Kidney epithelial cell (primary cell): Measurements from ENCODE around the gene CTIF. TPM values are rescaled to one million over a fixed set of nuclear protein-coding genes. Genes with fewer than 3 reads are reported as not detected.

Source experiments
- DNase-seq: peaks from one replicate; pipeline ENCODE4 v3.0.0-alpha.2; 2010; ENCODE audit warnings: low read depth
- H3K27me3 ChIP-seq: 2 replicates; pipeline ENCODE4 v1.6.0; 2011; ENCODE audit warnings: low read length; ENCODE audit not compliant: control insufficient read depth, insufficient read depth
- H3K36me3 ChIP-seq: 2 replicates; pipeline ENCODE4 v1.5.1; 2011; ENCODE audit warnings: low read length; ENCODE audit not compliant: control insufficient read depth, insufficient read depth
- H3K4me3 ChIP-seq: 2 replicates; pipeline ENCODE4 v1.5.1; 2011; ENCODE audit warnings: low read depth, mild to moderate bottlenecking, control low read depth, low read length
- CTCF ChIP-seq: IDR thresholded peaks from 2 replicates; pipeline ENCODE4 v1.5.1; 2011; ENCODE audit warnings: mild to moderate bottlenecking, moderate library complexity, low read length, control low read depth, inconsistent platforms; ENCODE audit not compliant: insufficient read depth, poor library complexity, severe bottlenecking
- total RNA-seq: library from RNA; depleted of rRNA; stranded (reverse); fragments of >200 nt; gene quantifications from 2 replicates; pipeline ENCODE4 v1.2.3, GENCODE V29; 2015

CTIF gene
- total RNA-seq, 1 donor from 2014 or later, result 24.3 TPM

DNA sequence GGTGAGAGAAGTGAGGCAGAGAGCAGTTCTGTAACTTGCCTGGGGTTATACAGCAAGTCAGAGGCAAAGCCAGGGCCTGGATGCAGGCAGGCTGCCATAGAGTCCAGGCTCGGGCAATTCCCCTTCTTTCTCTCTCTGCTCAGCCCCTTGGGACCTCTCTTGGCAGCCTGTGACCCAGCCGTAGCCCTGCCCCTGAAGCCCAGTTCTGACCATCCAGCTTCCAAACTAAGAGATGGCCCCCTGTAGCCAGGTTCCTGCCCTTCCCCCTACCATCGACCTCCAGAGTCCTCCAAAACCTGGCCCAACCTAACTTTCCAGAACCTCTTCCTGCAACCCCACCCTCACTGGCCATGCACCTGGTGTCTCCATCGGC is 201.2 kb downstream of the CTIF start:
- Histone ChIP-seq H3K36me3 (no peaks in the 10 kb centered on the region), H3K27me3 (no peaks in the 10 kb centered on the region), H3K4me3 (no peak overlapping the region)
- DNase-seq, result no peak
- TF ChIP-seq CTCF, result no peak

GRCh38 chr18:48740851-48741485 is 202.1 kb downstream of the CTIF start:
- no peak for TF ChIP-seq CTCF
- no peak for DNase-seq

GRCh38 chr18:48741866-48742265 is 203.0 kb downstream of the CTIF start:
- no peak for DNase-seq
- Histone ChIP-seq H3K27me3 (no peaks in the 10 kb centered on the region), H3K36me3 (no peaks in the 10 kb centered on the region), H3K4me3 (no peak overlapping the region)
- no peak for TF ChIP-seq CTCF

More at GRCh38 chr18:48740851-48741485, 202.1 kb downstream of the CTIF start:
- H3K4me3 ChIP-seq, result no peak overlapping the region
- H3K27me3 ChIP-seq, result no peaks in the 10 kb centered on the region
- H3K36me3 ChIP-seq, result no peaks in the 10 kb centered on the region

DNA sequence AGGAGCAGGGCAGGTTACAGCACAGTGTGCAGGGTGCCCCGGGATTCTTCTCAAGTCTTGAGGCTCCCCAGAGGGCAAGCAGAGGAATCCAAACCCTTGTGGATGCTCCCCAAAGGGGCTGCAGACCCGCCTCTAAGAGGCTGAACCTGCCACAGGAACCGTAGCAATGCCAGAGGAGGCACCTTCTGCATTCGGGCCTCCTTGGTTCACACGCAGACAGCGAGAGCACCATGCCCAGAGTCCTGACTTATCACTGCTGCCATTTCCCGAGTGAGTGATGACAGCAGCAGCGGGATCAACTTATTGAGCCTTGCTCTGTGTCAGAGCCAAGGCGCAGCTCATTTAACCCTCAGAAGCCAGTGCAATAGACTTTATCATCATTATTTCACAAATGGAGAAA is 203.5 kb downstream of the CTIF start:
- DNase-seq, result no peak
- H3K27me3 ChIP-seq, result no peaks in the 10 kb centered on the region
- TF ChIP-seq CTCF, result no peak
- H3K36me3 ChIP-seq, result no peaks in the 10 kb centered on the region
- H3K4me3 ChIP-seq, result no peak overlapping the region

DNA sequence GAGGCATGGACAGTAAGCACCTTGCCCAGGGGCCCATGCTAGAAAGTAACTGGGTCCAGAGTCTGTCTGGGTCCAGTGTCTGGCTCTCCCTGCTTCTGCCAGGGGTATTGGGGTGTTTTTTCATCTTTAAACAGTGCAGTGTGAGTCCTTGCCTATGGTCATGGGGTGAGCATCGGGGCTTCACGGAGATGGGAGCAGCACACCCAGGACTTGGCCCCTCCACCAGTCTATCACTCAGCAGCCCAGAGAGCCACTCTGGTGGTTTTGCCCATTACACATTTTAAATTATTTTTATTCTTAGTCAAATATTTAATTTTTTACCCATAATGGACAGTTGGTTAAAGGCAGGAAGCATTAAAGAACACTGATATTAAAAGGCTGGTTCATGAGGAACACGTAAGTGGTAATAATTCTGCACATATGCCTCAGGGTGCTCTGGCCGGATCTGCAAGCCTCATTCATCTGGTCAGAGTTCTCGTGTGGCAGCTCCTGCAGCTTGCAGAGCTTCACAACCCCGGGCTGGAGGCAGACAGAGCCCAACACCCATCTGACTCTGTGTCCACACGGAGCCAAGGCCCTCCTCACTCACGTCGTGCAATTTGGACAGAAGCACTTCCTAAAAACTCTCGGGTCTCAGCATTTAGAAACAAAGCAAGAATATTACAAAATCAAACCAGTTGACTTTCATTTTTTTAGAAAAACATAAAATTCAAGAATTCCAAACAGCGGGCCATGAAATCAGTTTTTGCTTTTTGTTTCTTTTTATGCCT is 204.1 kb downstream of the CTIF start:
- DNase-seq, result no peak
- Histone ChIP-seq H3K36me3 (no peaks in the 10 kb centered on the region), H3K27me3 (no peaks in the 10 kb centered on the region), H3K4me3 (no peak overlapping the region)
- no peak for TF ChIP-seq CTCF
